ENCODE measurements around the gene PRR18. TPM values are rescaled to one million over a fixed set of nuclear protein-coding genes. Genes with fewer than 3 reads are reported as not detected.

Gene PRR18
- total RNA-seq, 1 donor from 2014 or later: not detected

Other genes with a start within 250 kb of the PRR18 start
- gene TBXT, start 140.5 kb downstream of the PRR18 start, total RNA-seq: not detected in 2 replicates
- gene SFT2D1, start 34.2 kb upstream of the PRR18 start, total RNA-seq: 28.0 and 34.4 TPM in 2 replicates
- 19.2 and 28.1 TPM in 2 replicates for gene MPC1, start 74.5 kb upstream of the PRR18 start, total RNA-seq

Measured in glomerular endothelial cell (primary cell).